Neuronal stem cell (in vitro differentiated cells): Measurements from ENCODE around the gene SPATA13.

Experiments used
- DNase-seq: peaks from one replicate; pipeline ENCODE4 v3.0.0-alpha.2; 2013; ENCODE audit warnings: low spot score
- H2AFZ ChIP-seq: one replicate; pipeline ENCODE4 v1.6.1; 2013; ENCODE audit warnings: mild to moderate bottlenecking, low read length, inconsistent platforms
- H2AK5ac ChIP-seq: 2 replicates; pipeline ENCODE4 v1.6.1; 2013; ENCODE audit warnings: low read depth, mild to moderate bottlenecking, inconsistent platforms, low read length, moderate library complexity, mixed read lengths
- H2BK120ac ChIP-seq: 2 replicates; pipeline ENCODE4 v1.6.1; 2013; ENCODE audit warnings: low read depth, mild to moderate bottlenecking, inconsistent platforms, low read length, moderate library complexity, mixed read lengths
- H2BK12ac ChIP-seq: one replicate; pipeline ENCODE4 v1.6.1; 2013; ENCODE audit warnings: low read length, inconsistent platforms
- H2BK15ac ChIP-seq: 2 replicates; pipeline ENCODE4 v1.6.1; 2013; ENCODE audit warnings: mild to moderate bottlenecking, low read length, inconsistent platforms, mixed read lengths
- H2BK5ac ChIP-seq: one replicate; pipeline ENCODE4 v1.6.1; 2013; ENCODE audit warnings: inconsistent platforms, mild to moderate bottlenecking, low read length, moderate library complexity
- H3K14ac ChIP-seq: one replicate; pipeline ENCODE4 v1.6.1; 2013; ENCODE audit warnings: low read length, inconsistent platforms
- H3K18ac ChIP-seq: 2 replicates; pipeline ENCODE4 v1.6.1; 2013; ENCODE audit warnings: low read length, inconsistent platforms
- H3K23ac ChIP-seq: 2 replicates; pipeline ENCODE4 v1.6.1; 2013; ENCODE audit warnings: low read depth, mild to moderate bottlenecking, mixed read lengths, low read length, inconsistent platforms; ENCODE audit not compliant: poor library complexity
- H3K27ac ChIP-seq: replicated peaks from 3 replicates; pipeline ENCODE4 v1.5.1; 2013; ENCODE audit warnings: low read length, inconsistent platforms
- H3K27me3 ChIP-seq, 3 experiments: 2 replicates each; pipeline ENCODE4 v1.6.1; 2013; ENCODE audit warnings: low read length in 3 of 3, mild to moderate bottlenecking in 2 of 3, inconsistent platforms in 1 of 3, low read depth in 1 of 3, mixed read lengths in 1 of 3, moderate library complexity in 1 of 3; ENCODE audit not compliant: control insufficient read depth in 3 of 3, insufficient read depth in 3 of 3
- H3K36me3 ChIP-seq, 2 donors: replicated peaks in 1 of 2; 2 replicates each; pipeline ENCODE4 v1.6.1; 2013; ENCODE audit warnings: low read length in 2 of 2; ENCODE audit not compliant: control insufficient read depth in 2 of 2, insufficient read depth in 2 of 2
- H3K4ac ChIP-seq: 2 replicates; pipeline ENCODE4 v1.6.1; 2013; ENCODE audit warnings: inconsistent platforms, mild to moderate bottlenecking, low read length, moderate library complexity
- H3K4me1 ChIP-seq, 2 donors: 1 replicate in 1 of 2; 2 replicates in 1 of 2; pipeline ENCODE4 v1.6.1; 2013; ENCODE audit warnings: low read length in 2 of 2, low read depth in 1 of 2; ENCODE audit not compliant: control insufficient read depth in 2 of 2, insufficient read depth in 1 of 2
- H3K4me2 ChIP-seq: one replicate; pipeline ENCODE4 v1.6.1; 2013; ENCODE audit warnings: mild to moderate bottlenecking, low read length, inconsistent platforms; ENCODE audit not compliant: insufficient read depth, poor library complexity, severe bottlenecking
- H3K4me3 ChIP-seq, 2 donors: 2 replicates each; pipeline ENCODE4 v1.5.1; 2013; ENCODE audit warnings: low read length in 2 of 2, mild to moderate bottlenecking in 2 of 2, inconsistent platforms in 1 of 2, moderate library complexity in 1 of 2
- H3K79me1 ChIP-seq: one replicate; pipeline ENCODE4 v1.6.1; 2013; ENCODE audit warnings: low read depth, mild to moderate bottlenecking, inconsistent platforms, low read length, moderate library complexity
- H3K9ac ChIP-seq: one replicate; pipeline ENCODE4 v1.6.1; 2013; ENCODE audit warnings: mild to moderate bottlenecking, low read depth, low read length, inconsistent platforms; ENCODE audit not compliant: poor library complexity
- H3K9me3 ChIP-seq, 2 donors: replicated peaks in 1 of 2; 2 replicates each; pipeline versions ENCODE3 to v1.6.1; 2013; ENCODE audit warnings: low read length in 2 of 2, mild to moderate bottlenecking in 2 of 2, inconsistent platforms in 1 of 2, low read depth in 1 of 2, mixed read lengths in 1 of 2, moderate library complexity in 1 of 2; ENCODE audit not compliant: control insufficient read depth in 2 of 2, insufficient read depth in 1 of 2
- H4K8ac ChIP-seq: one replicate; pipeline ENCODE4 v1.6.1; 2013; ENCODE audit warnings: low read depth, mild to moderate bottlenecking, inconsistent platforms, low read length, moderate library complexity
- H4K91ac ChIP-seq: one replicate; pipeline ENCODE4 v1.6.1; 2013; ENCODE audit warnings: low read length, low read depth, mild to moderate bottlenecking, inconsistent platforms; ENCODE audit not compliant: poor library complexity
- WGBS, 2 donors: extraction: QIAGEN DNeasy Blood & Tissue Kit; methylation state at CpG; one replicate each; pipeline ENCODE4 v1.1.7; 2013; ENCODE audit warnings: missing lambda C conversion rate in 2 of 2, mixed read lengths in 1 of 2; ENCODE audit not compliant: insufficient read length in 2 of 2, insufficient replicate concordance in 1 of 2; ENCODE audit errors: extremely low coverage in 2 of 2; 5-methylcytosine and 5-hydroxymethylcytosine counted together

SPATA13 gene

GRCh38 chr13:24149246-24150032 is 11.1 kb upstream of the SPATA13 start:
- H3K4me1 ChIP-seq = peaks cover 22 to 32% of the 10 kb centered on the region in 2 donors
- H3K4me3 ChIP-seq = no peak overlapping the region

GRCh38 chr13:24150572-24150971 is 9.9 kb upstream of the SPATA13 start:
- H3K9ac ChIP-seq = no peak overlapping the region
- H2BK15ac ChIP-seq = no peak overlapping the region
- peaks cover 14 to 22% of the 10 kb centered on the region in 2 donors for H3K4me1 ChIP-seq
- H4K91ac ChIP-seq = no peak overlapping the region
- DNase-seq = no peak
- no CpG with 5 or more reads among the region's 3 CpGs for WGBS, 2 donors
- no peaks in the 10 kb centered on the region for H3K79me1 ChIP-seq
- H3K9me3 ChIP-seq = no peaks in the 10 kb centered on the region
- H3K18ac ChIP-seq = no peak overlapping the region
- H3K23ac ChIP-seq = no peak overlapping the region
- no peak overlapping the region for H2AFZ ChIP-seq
- no peak overlapping the region for H3K4me2 ChIP-seq
- no peak overlapping the region for H2BK120ac ChIP-seq
- no peak overlapping the region for H2BK12ac ChIP-seq
- no peaks in the 10 kb centered on the region for H3K36me3 ChIP-seq
- no peak overlapping the region for H2BK5ac ChIP-seq
- no peak overlapping the region for H3K4ac ChIP-seq
- H3K4me3 ChIP-seq = no peak overlapping the region
- no peaks in the 10 kb centered on the region for H3K27me3 ChIP-seq
- no peak overlapping the region for H4K8ac ChIP-seq
- no peak overlapping the region for H3K14ac ChIP-seq
- no peak overlapping the region for H2AK5ac ChIP-seq
- no peak overlapping the region for H3K27ac ChIP-seq

More at GRCh38 chr13:24149246-24150032, 11.1 kb upstream of the SPATA13 start:
- no peaks in the 10 kb centered on the region for H3K9me3 ChIP-seq
- H3K27ac ChIP-seq = no peak overlapping the region
- no peak overlapping the region for H3K9ac ChIP-seq
- no peak overlapping the region for H3K23ac ChIP-seq
- no peaks in the 10 kb centered on the region for H3K79me1 ChIP-seq
- H3K4ac ChIP-seq = no peak overlapping the region
- no peak overlapping the region for H4K8ac ChIP-seq
- no peak for DNase-seq
- H3K36me3 ChIP-seq = no peaks in the 10 kb centered on the region
- H3K18ac ChIP-seq = peak overlapping the region; percentile 33
- H2AK5ac ChIP-seq = peak overlapping the region; percentile 29
- no peaks in the 10 kb centered on the region for H3K27me3 ChIP-seq
- no peak overlapping the region for H2BK120ac ChIP-seq
- H2AFZ ChIP-seq = peak overlapping the region; percentile 48
- H3K14ac ChIP-seq = no peak overlapping the region
- no CpG with 5 or more reads among the region's 14 CpGs for WGBS, 2 donors
- H2BK15ac ChIP-seq = no peak overlapping the region
- no peak overlapping the region for H3K4me2 ChIP-seq
- no peak overlapping the region for H4K91ac ChIP-seq
- H2BK5ac ChIP-seq = no peak overlapping the region
- H2BK12ac ChIP-seq = no peak overlapping the region

- no peak overlapping the region for H4K8ac ChIP-seq
- no peak overlapping the region for H3K4me3 ChIP-seq
- H2AFZ ChIP-seq = no peak overlapping the region
These were observed 8.7 kb upstream of the SPATA13 start for GRCh38 chr13:24151864-24152263.

GRCh38 chr13:24152292-24153214 is 8.0 kb upstream of the SPATA13 start:
- WGBS, 2 donors = no CpG with 5 or more reads among the region's 11 CpGs
- H3K79me1 ChIP-seq = no peaks in the 10 kb centered on the region
- H2BK5ac ChIP-seq = no peak overlapping the region
- no peak overlapping the region for H4K8ac ChIP-seq
- H3K9me3 ChIP-seq = no peaks in the 10 kb centered on the region
- no peaks in the 10 kb centered on the region for H3K27me3 ChIP-seq
- no peak overlapping the region for H2BK15ac ChIP-seq
- H3K23ac ChIP-seq = no peak overlapping the region
- no peak overlapping the region for H3K4ac ChIP-seq
- H2AFZ ChIP-seq = no peak overlapping the region
- no peak overlapping the region for H3K9ac ChIP-seq
- H2BK12ac ChIP-seq = no peak overlapping the region
- DNase-seq = no peak
- no peaks in the 10 kb centered on the region for H3K36me3 ChIP-seq
- H4K91ac ChIP-seq = no peak overlapping the region
- H2BK120ac ChIP-seq = no peak overlapping the region
- H2AK5ac ChIP-seq = peak overlapping the region; percentile 28
- H3K14ac ChIP-seq = no peak overlapping the region
- H3K27ac ChIP-seq = no peak overlapping the region
- H3K4me3 ChIP-seq = no peak overlapping the region
- H3K4me1 ChIP-seq = peaks cover 15 to 23% of the 10 kb centered on the region in 2 donors
- peak overlapping the region; percentile 12 for H3K18ac ChIP-seq
- no peak overlapping the region for H3K4me2 ChIP-seq

More at GRCh38 chr13:24151864-24152263, 8.7 kb upstream of the SPATA13 start:
- peak overlapping the region; percentile 28 for H2AK5ac ChIP-seq
- no peak overlapping the region for H4K91ac ChIP-seq
- no peak overlapping the region for H2BK15ac ChIP-seq
- H3K9ac ChIP-seq = no peak overlapping the region
- H3K79me1 ChIP-seq = no peaks in the 10 kb centered on the region
- H3K9me3 ChIP-seq = no peaks in the 10 kb centered on the region
- peaks cover 14 to 22% of the 10 kb centered on the region in 2 donors for H3K4me1 ChIP-seq
- H3K27ac ChIP-seq = no peak overlapping the region
- no peak overlapping the region for H3K23ac ChIP-seq
- H3K36me3 ChIP-seq = no peaks in the 10 kb centered on the region
- H2BK120ac ChIP-seq = no peak overlapping the region
- no peak overlapping the region for H3K4ac ChIP-seq
- no peaks in the 10 kb centered on the region for H3K27me3 ChIP-seq
- DNase-seq = no peak
- no peak overlapping the region for H3K4me2 ChIP-seq
- no CpG with 5 or more reads among the region's 2 CpGs for WGBS, 2 donors
- no peak overlapping the region for H3K14ac ChIP-seq
- H2BK5ac ChIP-seq = no peak overlapping the region
- H2BK12ac ChIP-seq = no peak overlapping the region
- no peak overlapping the region for H3K18ac ChIP-seq
